Colonic mucosa (tissue), 4 donors: Measurements from ENCODE around the gene MUS81. TPM values are rescaled to one million over a fixed set of nuclear protein-coding genes. Genes with fewer than 3 reads are reported as not detected.
A peak's percentile ranks its signal among the peaks of the same experiment; 100 is the strongest.
"Not testable (repeated sequence)": the region's sequence is repeated elsewhere in the genome, so short reads cannot be mapped to it uniquely, and the experiment has no call there.

ENCODE experiments used
- DNase-seq: peaks from one replicate; pipeline ENCODE4 v3.0.0-alpha.2; 2020
- H3K27ac ChIP-seq: fragments of 200-600 bp; one replicate; pipeline ENCODE4 v1.8.0; 2021
- H3K27me3 ChIP-seq: fragments of 200-600 bp; one replicate; pipeline ENCODE4 v1.8.0; 2021
- H3K36me3 ChIP-seq: fragments of 200-600 bp; one replicate; pipeline ENCODE4 v1.8.0; 2021
- H3K4me1 ChIP-seq: fragments of 200-600 bp; one replicate; pipeline ENCODE4 v1.8.0; 2021; ENCODE audit warnings: mild to moderate bottlenecking
- H3K4me3 ChIP-seq: fragments of 200-600 bp; one replicate; pipeline ENCODE4 v1.8.0; 2021
- H3K9ac ChIP-seq, 2 donors: one replicate each; pipeline ENCODE4 v1.7.0; 2013; ENCODE audit warnings: control low read depth in 2 of 2, low read depth in 2 of 2, low read length in 2 of 2
- H3K9me3 ChIP-seq: fragments of 200-600 bp; one replicate; pipeline ENCODE4 v1.8.0; 2021
- CTCF ChIP-seq: fragments of 200-600 bp; IDR thresholded peaks from one replicate; pipeline ENCODE4 v1.8.0; 2022; ENCODE audit warnings: antibody characterized with exemption, mild to moderate bottlenecking
- intact Hi-C: fragments of 100-400 bp; cut with DNase I; formaldehyde crosslinking; loops from one replicate; pipeline ENCODE4 v1.14.1; 2022
- total RNA-seq, 2 donors: library from RNA; stranded (reverse); fragmentation: NEBNext Ultra II Directional in 1 of 2; extraction: Animal tissue kit (Norgen Biotek cat#: 25700) in 1 of 2; gene quantifications; one replicate each; pipeline ENCODE4 v1.2.1, GENCODE V29; 2021
- donor health status: healthy.
- donor health status: DM: no; HTN: no; CAD: no.
- donor health status: DM: no; HTN: no; CAD: no.

Gene MUS81
- total RNA-seq, 2 donors from 2014 or later: 47.2 to 62.5 TPM

- no peaks in the 10 kb centered on the region for H3K9me3 ChIP-seq
- no peak overlapping the region for H3K9ac ChIP-seq
- no peak for DNase-seq
- H3K36me3 ChIP-seq: no peaks in the 10 kb centered on the region
- intact Hi-C loops: no loop called here
- H3K4me3 ChIP-seq: no peak overlapping the region
- TF ChIP-seq CTCF: no peak
- no peaks in the 10 kb centered on the region for H3K4me1 ChIP-seq
- no peaks in the 10 kb centered on the region for H3K27me3 ChIP-seq
- H3K27ac ChIP-seq: no peak overlapping the region
Observed at GRCh38 chr11:65843811-65844210, 16.4 kb upstream of the MUS81 start.

- DNase-seq: peak; percentile 58
- intact Hi-C loops: no loop called here
- H3K27ac ChIP-seq: peak overlapping the region; percentile 41
- no peaks in the 10 kb centered on the region for H3K9me3 ChIP-seq
- TF ChIP-seq CTCF: no peak
- no peak overlapping the region for H3K9ac ChIP-seq
- no peaks in the 10 kb centered on the region for H3K36me3 ChIP-seq
- H3K27me3 ChIP-seq: no peaks in the 10 kb centered on the region
- no peaks in the 10 kb centered on the region for H3K4me1 ChIP-seq
- no peak overlapping the region for H3K4me3 ChIP-seq
Observed at GRCh38 chr11:65844231-65844872, 15.9 kb upstream of the MUS81 start.

GRCh38 chr11:65847746-65848145 lies 12.5 kb upstream of the MUS81 start:
- intact Hi-C loops: no loop called here
- Histone ChIP-seq H3K9ac (no peak overlapping the region), H3K9me3 (no peaks in the 10 kb centered on the region), H3K27ac (no peak overlapping the region), H3K27me3 (no peaks in the 10 kb centered on the region), H3K4me3 (no peak overlapping the region), H3K36me3 (peaks cover 4% of the 10 kb centered on the region), H3K4me1 (peaks cover 4% of the 10 kb centered on the region)
- no peak for DNase-seq
- no peak for TF ChIP-seq CTCF

GRCh38 chr11:65848693-65849092 lies 11.5 kb upstream of the MUS81 start:
- H3K27me3 ChIP-seq, H3K9me3 ChIP-seq, DNase-seq, H3K27ac ChIP-seq, H3K9ac ChIP-seq, H3K36me3 ChIP-seq, H3K4me3 ChIP-seq, intact Hi-C loops: not testable (repeated sequence)
- peaks cover 12% of the 10 kb centered on the region for H3K4me1 ChIP-seq

- H3K27ac ChIP-seq: no peak overlapping the region
- no peak overlapping the region for H3K9ac ChIP-seq
- peaks cover 12% of the 10 kb centered on the region for H3K4me1 ChIP-seq
- DNase-seq: no peak
- H3K36me3 ChIP-seq: peaks cover 5% of the 10 kb centered on the region
- no peak for TF ChIP-seq CTCF
- no peaks in the 10 kb centered on the region for H3K27me3 ChIP-seq
- no peaks in the 10 kb centered on the region for H3K9me3 ChIP-seq
- H3K4me3 ChIP-seq: no peak overlapping the region
- intact Hi-C loops: no loop called here
Observed at GRCh38 chr11:65849366-65849765, 10.9 kb upstream of the MUS81 start.

- peaks cover 5% of the 10 kb centered on the region for H3K36me3 ChIP-seq
- H3K4me3 ChIP-seq: no peak overlapping the region
- no peak for TF ChIP-seq CTCF
- H3K27ac ChIP-seq: no peak overlapping the region
- no peak overlapping the region for H3K9ac ChIP-seq
- H3K4me1 ChIP-seq: peaks cover 16% of the 10 kb centered on the region
- peak; percentile 20 for DNase-seq
- H3K27me3 ChIP-seq: no peaks in the 10 kb centered on the region
- intact Hi-C loops: no loop called here
- H3K9me3 ChIP-seq: no peaks in the 10 kb centered on the region
Observed at GRCh38 chr11:65849771-65850216, 10.4 kb upstream of the MUS81 start.
